HAP-1 (cell line): ENCODE measurements around the gene UBR1.
"Not testable (repeated sequence)": the region's sequence is repeated elsewhere in the genome, so short reads cannot be mapped to it uniquely, and the experiment has no call there.

ENCODE experiments used
- DNase-seq, 2 experiments: peaks; one replicate each; pipeline ENCODE4 v3.0.0-alpha.2; 2016 to 2020; ENCODE audit warnings: low spot score in 2 of 2
- H3K27me3 ChIP-seq: fragments of 250-450 bp; sonication (Bioruptor Pico); 2 replicates; pipeline ENCODE4 v1.5.1; 2020; ENCODE audit warnings: low read depth, mild to moderate bottlenecking, moderate library complexity
- H3K36me3 ChIP-seq: fragments of 250-450 bp; sonication (Bioruptor Pico); replicated peaks from 2 replicates; pipeline ENCODE4 v1.5.1; 2020; ENCODE audit warnings: mild to moderate bottlenecking
- H3K4me1 ChIP-seq: fragments of 250-450 bp; sonication (Bioruptor Pico); 2 replicates; pipeline ENCODE4 v1.5.1; 2020; ENCODE audit warnings: mild to moderate bottlenecking
- H3K4me3 ChIP-seq: fragments of 250-450 bp; sonication (Bioruptor Pico); 2 replicates; pipeline ENCODE4 v1.5.1; 2020; ENCODE audit warnings: mild to moderate bottlenecking, moderate library complexity
- H3K9me3 ChIP-seq: fragments of 250-450 bp; sonication (Bioruptor Pico); 2 replicates; pipeline ENCODE4 v1.5.1; 2020; ENCODE audit warnings: mild to moderate bottlenecking, moderate library complexity
- in situ Hi-C: fragments of 300-500 bp; cut with MboI; formaldehyde crosslinking; loops from 3 replicates; pipeline ENCODE4 v1.14.3; 2020; ENCODE audit warnings: low sequenced_read_pairs, inconsistent platforms, mixed read lengths

The UBR1 gene

DNA sequence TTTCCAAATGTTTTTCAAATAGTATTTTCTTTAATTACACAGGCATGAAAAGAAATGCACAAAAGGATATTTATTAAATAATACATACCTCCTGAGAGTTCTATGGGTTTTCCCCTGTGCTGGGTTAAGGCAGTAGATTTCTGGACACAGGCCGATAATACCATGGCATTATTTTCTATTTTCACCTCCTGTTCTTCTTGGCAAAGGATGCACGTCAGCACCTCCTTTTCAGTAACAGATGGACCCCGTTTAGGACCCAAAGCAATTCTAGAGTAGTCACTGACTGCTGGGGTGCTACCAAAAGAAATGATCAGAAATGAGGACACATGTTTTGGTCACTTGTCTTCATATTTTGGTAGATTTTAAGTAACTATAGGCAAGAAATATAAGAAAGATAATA, 98.8 kb downstream of the UBR1 start:
- in situ Hi-C loops, result no loop called here
- no peak for DNase-seq
- Histone ChIP-seq H3K36me3 (peaks cover 29% of the 10 kb centered on the region), H3K27me3 (no peaks in the 10 kb centered on the region), H3K9me3 (no peaks in the 10 kb centered on the region), H3K4me1 (no peaks in the 10 kb centered on the region), H3K4me3 (no peak overlapping the region)

DNA sequence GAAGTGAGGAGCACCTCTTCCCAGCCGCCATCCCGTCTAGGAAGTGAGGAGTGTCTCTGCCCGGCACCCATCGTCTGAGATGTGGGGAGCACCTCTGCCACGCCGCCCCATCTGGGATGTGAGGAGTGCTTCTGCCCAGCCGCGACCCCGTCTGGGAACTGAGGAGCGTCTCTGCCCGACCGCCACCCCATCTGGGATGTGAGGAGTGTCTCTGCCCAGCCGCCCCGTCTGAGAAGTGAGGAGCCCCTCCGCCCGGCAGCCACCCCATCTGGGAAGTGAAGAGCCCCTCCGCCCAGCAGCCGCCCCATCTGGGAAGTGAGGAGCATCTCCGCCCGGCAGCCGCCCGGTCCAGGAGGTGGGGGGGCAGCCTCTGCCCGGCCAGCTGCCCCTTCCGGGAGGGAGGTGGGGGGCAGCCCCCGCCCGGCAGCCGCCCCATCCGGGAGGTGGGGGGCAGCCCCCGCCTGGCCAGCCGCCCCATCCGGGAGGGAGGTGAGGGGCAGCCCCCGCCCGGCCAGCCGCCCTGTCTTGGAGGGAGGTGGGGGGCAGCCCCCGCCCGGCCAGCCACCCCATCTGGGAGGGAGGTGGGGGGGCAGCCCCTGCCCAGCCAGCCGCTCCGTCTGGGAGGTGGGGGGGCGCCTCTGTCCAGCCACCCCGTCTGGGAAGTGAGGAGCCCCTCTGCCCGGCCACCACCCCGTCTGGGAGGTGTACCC, 100.8 kb downstream of the UBR1 start:
- H3K4me1 ChIP-seq, H3K4me3 ChIP-seq, in situ Hi-C loops, DNase-seq, H3K27me3 ChIP-seq, H3K9me3 ChIP-seq: not testable (repeated sequence)
- peaks cover 26% of the 10 kb centered on the region for H3K36me3 ChIP-seq

GRCh38 chr15:42999201-42999779, 106.5 kb downstream of the UBR1 start:
- Histone ChIP-seq H3K9me3 (no peaks in the 10 kb centered on the region), H3K36me3 (peaks cover 12% of the 10 kb centered on the region), H3K4me1 (no peaks in the 10 kb centered on the region), H3K4me3 (no peak overlapping the region), H3K27me3 (no peaks in the 10 kb centered on the region)
- DNase-seq, result no peak
- in situ Hi-C loops, result no loop called here

DNA sequence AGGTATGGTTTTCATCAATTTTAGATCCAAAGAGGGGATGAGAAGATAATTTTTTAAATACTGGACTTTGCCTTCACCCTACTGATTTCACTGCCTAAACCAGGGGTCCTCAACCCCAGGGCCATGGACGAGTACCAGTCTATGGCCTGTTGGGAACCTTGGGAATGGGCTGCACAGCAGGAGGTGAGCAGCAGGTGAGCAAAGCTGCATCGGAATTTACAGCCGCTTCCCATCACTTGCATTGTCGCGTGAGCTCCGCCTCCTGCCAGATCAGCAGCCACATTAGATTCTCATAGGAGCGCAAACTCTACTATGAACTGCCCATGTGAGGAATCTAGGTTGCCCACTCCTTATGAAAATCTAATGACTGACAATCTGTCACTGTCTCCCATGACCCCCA, 109.0 kb downstream of the UBR1 start:
- no peaks in the 10 kb centered on the region for H3K9me3 ChIP-seq
- H3K27me3 ChIP-seq, result no peaks in the 10 kb centered on the region
- in situ Hi-C loops, result no loop called here
- no peak for DNase-seq
- H3K4me3 ChIP-seq, result no peak overlapping the region
- H3K4me1 ChIP-seq, result no peaks in the 10 kb centered on the region
- peaks cover 10% of the 10 kb centered on the region for H3K36me3 ChIP-seq

DNA sequence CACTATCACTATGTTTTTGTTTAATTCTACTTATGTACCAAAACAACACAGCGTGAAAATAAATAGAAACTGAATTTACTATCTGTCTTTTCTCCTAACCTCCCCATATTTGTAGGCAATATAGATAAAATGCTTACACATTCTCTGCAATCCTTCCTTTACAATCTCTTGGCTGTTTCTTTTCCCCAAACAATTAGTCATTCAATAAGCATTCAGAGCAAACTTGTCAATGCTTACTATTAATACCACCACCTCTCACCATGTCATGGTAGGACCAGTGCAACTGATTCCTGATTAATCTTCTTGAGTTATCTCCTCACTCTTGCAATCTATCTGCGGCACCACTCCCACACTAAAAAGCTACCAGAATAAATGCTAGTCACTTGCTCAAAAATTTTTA, 111.3 kb downstream of the UBR1 start:
- H3K9me3 ChIP-seq, result no peaks in the 10 kb centered on the region
- in situ Hi-C loops, result no loop called here
- no peaks in the 10 kb centered on the region for H3K27me3 ChIP-seq
- H3K4me1 ChIP-seq, result no peaks in the 10 kb centered on the region
- peaks cover 21% of the 10 kb centered on the region for H3K36me3 ChIP-seq
- no peak overlapping the region for H3K4me3 ChIP-seq
- DNase-seq, result no peak

DNA sequence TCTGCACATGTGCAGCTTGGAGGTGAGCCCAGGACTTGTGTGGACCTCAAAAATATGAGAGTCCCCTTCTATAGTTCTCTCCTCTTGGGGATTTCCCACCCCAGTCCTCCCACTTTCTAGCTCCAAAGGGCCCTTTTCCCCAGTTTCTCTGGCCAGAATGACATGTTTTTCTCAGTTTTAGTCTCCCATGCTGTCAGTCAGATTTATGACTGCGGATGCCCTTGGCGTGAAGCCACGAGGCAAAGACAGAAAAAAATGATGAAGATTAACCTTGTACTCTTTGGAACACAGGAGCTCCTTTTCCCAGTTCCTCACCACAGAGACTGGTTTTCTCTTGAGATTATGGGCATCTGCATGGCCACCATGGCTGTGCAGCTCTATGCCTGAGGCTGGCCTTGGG, 113.2 kb downstream of the UBR1 start:
- Histone ChIP-seq H3K9me3 (no peaks in the 10 kb centered on the region), H3K4me1 (no peaks in the 10 kb centered on the region), H3K27me3 (no peaks in the 10 kb centered on the region), H3K4me3 (no peak overlapping the region), H3K36me3 (peaks cover 21% of the 10 kb centered on the region)
- no peak for DNase-seq
- in situ Hi-C loops, result no loop called here

DNA sequence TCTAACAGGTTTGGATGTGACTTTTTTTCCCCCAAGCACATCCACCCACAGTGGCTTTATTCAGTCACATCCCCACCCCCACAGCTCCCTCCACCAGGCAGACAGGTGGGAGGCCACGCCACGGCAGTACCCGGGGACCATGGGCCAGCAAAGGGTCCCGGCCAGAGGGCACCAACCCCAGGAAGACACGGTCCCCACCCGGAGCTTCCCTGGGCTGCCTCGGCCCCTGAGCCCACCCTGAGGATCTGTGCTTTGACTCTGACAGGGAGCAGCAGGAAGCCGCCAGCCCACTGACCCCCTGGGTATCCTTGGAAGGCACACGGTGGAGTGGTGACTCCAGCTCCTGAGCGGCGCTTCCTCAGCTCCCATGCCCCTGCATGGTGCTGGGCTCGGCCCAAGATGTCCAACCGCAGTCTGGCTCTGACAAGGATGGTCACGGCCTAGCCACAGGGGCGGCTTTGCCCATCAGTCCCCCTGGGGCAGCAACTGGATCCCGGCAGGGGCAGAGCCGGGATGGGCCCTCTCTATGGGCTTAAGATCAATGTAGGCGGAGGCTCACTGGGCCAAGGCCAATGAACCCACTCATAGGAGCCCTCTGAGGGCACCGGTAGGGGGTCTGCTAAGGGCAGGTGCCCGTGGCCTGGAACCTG, 119.0 kb downstream of the UBR1 start:
- no peaks in the 10 kb centered on the region for H3K9me3 ChIP-seq
- H3K27me3 ChIP-seq, result no peaks in the 10 kb centered on the region
- H3K4me3 ChIP-seq, result no peak overlapping the region
- DNase-seq, result no peak
- in situ Hi-C loops, result no loop called here
- peaks cover 24% of the 10 kb centered on the region for H3K36me3 ChIP-seq
- no peaks in the 10 kb centered on the region for H3K4me1 ChIP-seq

GRCh38 chr15:42984493-42985034, 121.3 kb downstream of the UBR1 start:
- DNase-seq, result no peak

GRCh38 chr15:42979113-42979512, 126.7 kb downstream of the UBR1 start:
- peaks cover 26% of the 10 kb centered on the region for H3K36me3 ChIP-seq
- DNase-seq, H3K4me1 ChIP-seq, H3K9me3 ChIP-seq, in situ Hi-C loops, H3K27me3 ChIP-seq, H3K4me3 ChIP-seq: not testable (repeated sequence)

More at GRCh38 chr15:42984493-42985034, 121.3 kb downstream of the UBR1 start:
- Histone ChIP-seq H3K9me3 (no peaks in the 10 kb centered on the region), H3K4me3 (no peak overlapping the region), H3K4me1 (no peaks in the 10 kb centered on the region), H3K36me3 (peaks cover 16% of the 10 kb centered on the region), H3K27me3 (no peaks in the 10 kb centered on the region)
- in situ Hi-C loops, result no loop called here

DNA sequence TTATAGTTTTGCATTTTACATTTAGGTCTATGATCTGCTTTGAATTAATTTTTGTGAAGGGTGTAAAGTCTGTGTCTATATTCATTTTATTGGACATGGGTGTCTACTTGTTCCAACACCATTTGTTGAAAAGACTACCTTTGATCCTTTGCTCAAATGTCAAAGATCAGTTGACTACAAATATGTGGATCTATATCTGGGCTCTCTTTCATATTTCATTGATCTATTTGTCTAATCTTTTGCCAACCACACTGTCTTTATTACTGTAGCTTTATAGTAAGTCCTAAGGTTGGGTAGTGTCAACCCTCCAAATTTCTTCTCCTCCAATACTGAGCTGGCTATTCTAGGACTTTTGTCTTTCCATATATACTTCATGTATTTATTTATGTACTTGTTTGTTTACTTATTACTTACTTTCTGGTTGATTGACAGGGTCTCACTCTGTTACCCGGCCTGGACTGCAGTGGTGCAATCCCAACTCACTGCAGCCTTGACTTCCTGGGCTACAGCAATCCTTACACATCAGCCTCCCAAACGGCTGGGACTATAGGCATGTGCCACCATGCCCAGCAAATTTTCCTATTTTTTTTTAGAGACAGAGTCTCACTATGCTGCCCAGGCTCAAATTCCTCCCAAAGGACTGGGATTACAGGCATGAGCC, 131.5 kb downstream of the UBR1 start:
- Histone ChIP-seq H3K4me3 (no peak overlapping the region), H3K27me3 (no peaks in the 10 kb centered on the region), H3K4me1 (no peaks in the 10 kb centered on the region), H3K36me3 (peaks cover 33% of the 10 kb centered on the region), H3K9me3 (no peaks in the 10 kb centered on the region)
- no peak for DNase-seq
- in situ Hi-C loops, result no loop called here

- Histone ChIP-seq H3K4me3 (no peak overlapping the region), H3K27me3 (no peaks in the 10 kb centered on the region), H3K36me3 (peaks cover 33% of the 10 kb centered on the region), H3K4me1 (no peaks in the 10 kb centered on the region), H3K9me3 (no peaks in the 10 kb centered on the region)
- DNase-seq, result no peak
- in situ Hi-C loops, result no loop called here
These were observed 132.7 kb downstream of the UBR1 start for GRCh38 chr15:42973114-42973513.

GRCh38 chr15:42971830-42972229, 134.0 kb downstream of the UBR1 start:
- Histone ChIP-seq H3K4me3 (no peak overlapping the region), H3K36me3 (peaks cover 30% of the 10 kb centered on the region), H3K4me1 (no peaks in the 10 kb centered on the region), H3K9me3 (no peaks in the 10 kb centered on the region), H3K27me3 (no peaks in the 10 kb centered on the region)
- no peak for DNase-seq
- in situ Hi-C loops, result no loop called here

GRCh38 chr15:42964476-42964875, 141.4 kb downstream of the UBR1 start:
- no peaks in the 10 kb centered on the region for H3K9me3 ChIP-seq
- in situ Hi-C loops, result no loop called here
- H3K4me1 ChIP-seq, result no peaks in the 10 kb centered on the region
- H3K4me3 ChIP-seq, result no peak overlapping the region
- no peaks in the 10 kb centered on the region for H3K27me3 ChIP-seq
- H3K36me3 ChIP-seq, result peaks cover 10% of the 10 kb centered on the region
- DNase-seq, result no peak

DNA sequence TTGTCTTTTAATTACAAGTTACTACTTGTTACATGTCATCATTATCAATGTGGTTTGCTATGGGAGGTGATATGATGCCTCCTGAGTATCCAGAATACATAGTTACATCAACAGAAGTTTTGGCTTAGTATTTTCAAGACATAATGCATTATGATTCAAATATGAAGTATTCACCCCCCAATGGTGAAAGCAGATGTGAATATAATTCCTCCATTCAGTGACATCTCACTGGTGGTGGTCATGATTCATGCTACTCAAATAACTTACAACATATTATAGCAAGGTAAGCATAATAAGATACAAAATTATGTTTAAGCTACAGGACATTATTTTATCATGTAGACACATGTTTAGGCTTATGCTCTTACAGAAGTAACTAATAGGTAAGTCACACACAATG, 150.3 kb downstream of the UBR1 start:
- no peaks in the 10 kb centered on the region for H3K9me3 ChIP-seq
- no peaks in the 10 kb centered on the region for H3K27me3 ChIP-seq
- DNase-seq, result no peak
- in situ Hi-C loops, result no loop called here
- H3K36me3 ChIP-seq, result peaks cover 37% of the 10 kb centered on the region
- no peak overlapping the region for H3K4me3 ChIP-seq
- no peaks in the 10 kb centered on the region for H3K4me1 ChIP-seq
